Lower leg skin (tissue), 4 donors: ENCODE results near the gene PTPRO. TPM values are rescaled to one million over a fixed set of nuclear protein-coding genes. Genes with fewer than 3 reads are reported as not detected.

Experiments
- DNase-seq, 2 donors: peaks; one replicate each; pipeline ENCODE4 v3.0.0-alpha.2; 2019; ENCODE audit warnings: low spot score in 2 of 2
- H3K4me3 ChIP-seq: fragments of 200-600 bp; sonication (generic); 2 replicates; pipeline ENCODE4 v1.5.1; 2017; ENCODE audit warnings: mild to moderate bottlenecking, low read depth; ENCODE audit not compliant: poor library complexity, severe bottlenecking
- POLR2A ChIP-seq, 2 donors: fragments of 450-650 bp; IDR thresholded peaks; one replicate each; pipeline ENCODE4 v1.6.1; 2016 to 2017; ENCODE audit warnings: antibody characterized with exemption in 2 of 2, mild to moderate bottlenecking in 1 of 2, moderate library complexity in 1 of 2
- WGBS, 2 donors: methylation state at CpG; one replicate each; pipeline ENCODE4 v1.1.5; 2018; 5-methylcytosine and 5-hydroxymethylcytosine counted together
- intact Hi-C: fragments of 100-400 bp; cut with DNase I; formaldehyde crosslinking; loops from one replicate; pipeline ENCODE4 v1.15.0; 2023; ENCODE audit warnings: low total_unique reads
- total RNA-seq, 4 donors: library from RNA; depleted of rRNA; stranded (reverse); fragments of >200 nt; gene quantifications; one replicate each; pipeline ENCODE4 v1.1.0, GENCODE V29; 2016
- TF ChIP-seq, protein P1 (sequence below), 3 donors: fragments of 450-650 bp; IDR thresholded peaks; one replicate each; pipeline ENCODE4 v1.5.1; 2016; ENCODE audit warnings: antibody characterized with exemption in 3 of 3, mild to moderate bottlenecking in 3 of 3, moderate library complexity in 2 of 3

The PTPRO gene
- total RNA-seq, 4 donors from 2014 or later, result 0.29 to 0.91 (median 0.34) TPM; not detected in 1

DNA sequence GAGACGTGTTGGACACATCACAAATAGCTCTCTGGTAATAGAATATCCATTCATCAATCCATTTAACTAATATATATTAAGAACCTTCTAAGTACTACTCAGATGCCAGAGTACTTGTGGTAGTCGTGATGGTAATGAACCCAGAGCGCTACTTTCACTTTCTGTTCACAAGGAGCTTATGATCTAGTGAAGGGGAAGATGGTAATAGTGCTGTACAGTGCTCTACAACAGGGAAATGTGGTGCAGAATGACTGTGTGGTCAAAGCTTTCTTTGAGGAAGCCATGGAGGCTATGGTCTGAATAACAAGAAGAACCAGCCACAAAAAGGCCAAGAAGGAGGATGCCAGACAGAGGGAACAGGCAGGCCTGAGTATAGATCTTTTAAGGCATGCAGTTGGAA lies 212.0 kb downstream of the PTPRO start:
- 73 to 75% methylated on average over 3 of the region's 3 CpGs for WGBS, 2 donors

DNA sequence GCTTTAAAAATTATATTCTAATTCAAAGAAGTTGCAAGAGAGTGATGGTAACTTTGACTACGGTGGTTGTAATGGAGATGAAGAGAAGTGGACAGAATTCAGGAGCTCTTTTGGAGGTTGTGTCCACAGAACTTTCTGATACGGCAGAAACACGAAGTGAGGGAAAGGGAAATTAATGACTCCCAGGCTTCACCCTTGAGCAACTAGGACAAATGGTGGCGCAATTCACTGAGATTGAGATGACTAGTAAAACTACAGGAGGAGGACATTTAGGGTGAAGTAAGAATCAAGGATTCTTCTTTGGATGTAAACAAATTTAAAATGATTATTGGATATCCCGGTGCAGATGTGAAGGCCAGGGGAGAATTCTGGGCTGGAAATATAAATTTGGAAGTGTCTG lies 212.6 kb downstream of the PTPRO start:
- intact Hi-C loops, result no loop called here

More for the DNA sequence above, 212.0 kb downstream of the PTPRO start:
- DNase-seq, result no peak
- no peak for TF ChIP-seq POLR2A (IDR thresholded peaks at IDR 0.05)
- TF ChIP-seq, protein P1, sequence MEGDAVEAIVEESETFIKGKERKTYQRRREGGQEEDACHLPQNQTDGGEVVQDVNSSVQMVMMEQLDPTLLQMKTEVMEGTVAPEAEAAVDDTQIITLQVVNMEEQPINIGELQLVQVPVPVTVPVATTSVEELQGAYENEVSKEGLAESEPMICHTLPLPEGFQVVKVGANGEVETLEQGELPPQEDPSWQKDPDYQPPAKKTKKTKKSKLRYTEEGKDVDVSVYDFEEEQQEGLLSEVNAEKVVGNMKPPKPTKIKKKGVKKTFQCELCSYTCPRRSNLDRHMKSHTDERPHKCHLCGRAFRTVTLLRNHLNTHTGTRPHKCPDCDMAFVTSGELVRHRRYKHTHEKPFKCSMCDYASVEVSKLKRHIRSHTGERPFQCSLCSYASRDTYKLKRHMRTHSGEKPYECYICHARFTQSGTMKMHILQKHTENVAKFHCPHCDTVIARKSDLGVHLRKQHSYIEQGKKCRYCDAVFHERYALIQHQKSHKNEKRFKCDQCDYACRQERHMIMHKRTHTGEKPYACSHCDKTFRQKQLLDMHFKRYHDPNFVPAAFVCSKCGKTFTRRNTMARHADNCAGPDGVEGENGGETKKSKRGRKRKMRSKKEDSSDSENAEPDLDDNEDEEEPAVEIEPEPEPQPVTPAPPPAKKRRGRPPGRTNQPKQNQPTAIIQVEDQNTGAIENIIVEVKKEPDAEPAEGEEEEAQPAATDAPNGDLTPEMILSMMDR (IDR thresholded peaks at IDR 0.05), result no peak
- intact Hi-C loops, result no loop called here
- no peak overlapping the region for H3K4me3 ChIP-seq

DNA sequence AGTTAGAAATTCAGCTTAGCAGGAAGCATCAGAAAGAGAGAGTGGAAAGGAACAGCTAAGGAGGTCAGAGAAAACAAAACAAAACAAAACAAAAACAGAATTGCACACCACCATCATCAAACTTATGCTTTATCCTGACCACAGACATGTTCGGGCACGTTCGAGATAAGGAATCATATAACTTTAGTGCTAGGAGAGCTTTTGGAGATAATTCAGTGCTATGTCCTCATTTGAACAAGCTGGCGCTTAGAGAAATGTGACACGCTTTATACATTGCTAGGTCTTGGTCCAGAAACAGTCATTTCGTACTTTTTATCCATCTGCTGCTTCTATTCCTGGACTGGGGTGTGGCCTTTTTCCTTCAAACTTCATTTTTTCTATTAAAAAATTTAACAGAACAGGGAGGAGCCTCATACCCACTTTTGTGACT lies 213.1 kb downstream of the PTPRO start:
- no peak for TF ChIP-seq POLR2A (IDR thresholded peaks at IDR 0.05)
- TF ChIP-seq, protein P1 (IDR thresholded peaks at IDR 0.05), result no peak
- no peak overlapping the region for H3K4me3 ChIP-seq
- no peak for DNase-seq
- intact Hi-C loops, result no loop called here
- WGBS, 2 donors, result 57 to 64% methylated on average over 6 of the region's 6 CpGs

More for the DNA sequence above, 212.6 kb downstream of the PTPRO start:
- peak in 1 of 2 donors; percentile 70 for DNase-seq
- 73 to 79% methylated on average over 5 of the region's 5 CpGs for WGBS, 2 donors
- no peak overlapping the region for H3K4me3 ChIP-seq
- TF ChIP-seq, protein P1 (IDR thresholded peaks at IDR 0.05), result no peak
- TF ChIP-seq POLR2A (IDR thresholded peaks at IDR 0.05), result no peak

DNA sequence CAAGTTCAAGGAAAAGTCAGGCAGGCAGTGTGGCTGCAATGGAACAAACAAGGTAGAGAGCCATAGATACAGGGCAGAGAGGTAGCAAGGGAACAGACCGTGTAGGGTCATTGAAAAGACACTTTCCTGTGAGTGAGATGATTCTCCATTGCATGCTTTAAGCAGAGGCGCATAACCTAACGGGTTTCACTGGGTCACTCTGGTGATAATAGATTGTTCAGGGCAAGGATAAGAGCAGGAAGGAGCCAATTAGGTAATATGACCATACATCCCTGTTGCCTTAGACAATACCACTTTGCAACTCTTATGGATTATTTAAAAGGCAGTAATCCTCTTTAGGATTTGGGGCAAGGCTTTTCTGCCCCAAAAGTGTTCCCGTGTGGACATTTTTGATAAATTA lies 214.1 kb downstream of the PTPRO start:
- no peak for DNase-seq
- intact Hi-C loops, result no loop called here
- TF ChIP-seq, protein P1 (IDR thresholded peaks at IDR 0.05), result no peak
- TF ChIP-seq POLR2A (IDR thresholded peaks at IDR 0.05), result no peak
- no peak overlapping the region for H3K4me3 ChIP-seq
- whole genome bisulfite sequencing, 2 donors, result 79 to 80% methylated on average over 4 of the region's 4 CpGs

DNA sequence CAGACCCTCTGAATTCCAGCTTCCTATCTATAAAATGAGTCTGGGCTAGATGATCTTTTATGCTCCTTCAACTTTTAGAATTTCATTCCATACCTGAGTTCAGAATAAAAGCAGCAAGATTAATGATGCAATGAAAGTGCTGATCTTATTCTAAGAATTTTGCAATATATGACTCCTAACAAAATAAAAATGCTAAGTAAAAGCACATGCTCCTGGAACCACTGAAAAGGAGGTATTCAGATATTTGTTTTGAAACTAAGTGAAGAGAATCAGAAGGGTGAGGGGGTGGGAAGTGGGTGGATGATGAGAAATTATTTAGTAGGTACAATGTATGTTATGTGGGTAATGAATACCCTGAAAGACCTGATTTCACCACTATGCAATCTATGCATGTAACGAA lies 216.6 kb downstream of the PTPRO start:
- no peak for TF ChIP-seq POLR2A (IDR thresholded peaks at IDR 0.05)
- TF ChIP-seq, protein P1 (IDR thresholded peaks at IDR 0.05), result no peak
- DNase-seq, result no peak
- intact Hi-C loops, result no loop called here
- 83 to 87% methylated on average over 1 of the region's 1 CpG for WGBS, 2 donors
- no peak overlapping the region for H3K4me3 ChIP-seq

DNA sequence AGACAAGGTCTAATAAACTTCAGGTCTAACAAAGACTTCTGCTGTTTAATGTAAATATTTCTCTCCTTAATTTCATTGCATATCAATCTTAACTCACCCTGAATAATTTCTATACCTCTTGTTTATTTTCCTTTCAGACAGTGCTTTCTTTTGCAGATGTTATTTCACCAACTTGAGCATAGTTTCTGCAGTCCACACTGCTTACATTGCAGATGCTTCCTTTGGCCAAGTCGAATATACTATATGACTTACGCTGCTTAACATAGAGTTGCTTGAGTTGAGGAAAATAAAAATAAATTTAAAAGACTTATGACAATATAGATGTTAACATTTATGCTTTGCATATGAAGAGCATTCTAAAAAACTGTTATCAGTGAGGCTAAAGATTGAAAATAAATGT lies 217.7 kb downstream of the PTPRO start:
- intact Hi-C loops, result no loop called here
- DNase-seq, result no peak
- TF ChIP-seq, protein P1 (IDR thresholded peaks at IDR 0.05), result no peak
- no peak for TF ChIP-seq POLR2A (IDR thresholded peaks at IDR 0.05)
- WGBS, 2 donors, result 77 to 83% methylated on average over 2 of the region's 2 CpGs
- no peak overlapping the region for H3K4me3 ChIP-seq
